H9 (cell line): ENCODE data around the gene FCHSD2. TPM values are rescaled to one million over a fixed set of nuclear protein-coding genes. Genes with fewer than 3 reads are reported as not detected.

Source experiments
- DNase-seq: peaks from one replicate; pipeline ENCODE4 v3.0.0-alpha.2; 2017
- H2AFZ ChIP-seq: one replicate; pipeline ENCODE4 v1.6.1; 2013; ENCODE audit warnings: mild to moderate bottlenecking, low read length, control low read depth, moderate library complexity
- H2AK5ac ChIP-seq: 2 replicates; pipeline ENCODE4 v1.6.1; 2013; ENCODE audit warnings: low read length, control low read depth, mixed read lengths; ENCODE audit not compliant: insufficient read length
- H2BK120ac ChIP-seq: one replicate; pipeline ENCODE4 v1.6.1; 2013; ENCODE audit warnings: low read depth, mild to moderate bottlenecking, low read length, control low read depth, inconsistent platforms; ENCODE audit not compliant: poor library complexity, severe bottlenecking
- H2BK12ac ChIP-seq: 2 replicates; pipeline ENCODE4 v1.6.1; 2013; ENCODE audit warnings: low read length, control low read depth, mixed read lengths, low read depth; ENCODE audit not compliant: insufficient read length
- H2BK15ac ChIP-seq: 2 replicates; pipeline ENCODE4 v1.6.1; 2013; ENCODE audit warnings: low read depth, low read length, control low read depth
- H2BK20ac ChIP-seq: one replicate; pipeline ENCODE4 v1.6.1; 2013; ENCODE audit warnings: low read depth, mild to moderate bottlenecking, low read length, control low read depth, inconsistent platforms; ENCODE audit not compliant: poor library complexity, severe bottlenecking
- H2BK5ac ChIP-seq: 2 replicates; pipeline ENCODE4 v1.6.1; 2013; ENCODE audit warnings: low read length, control low read depth, mixed read lengths; ENCODE audit not compliant: insufficient read length
- H3K14ac ChIP-seq: 2 replicates; pipeline ENCODE4 v1.6.1; 2013; ENCODE audit warnings: low read length, control low read depth; ENCODE audit not compliant: insufficient read depth
- H3K18ac ChIP-seq: 2 replicates; pipeline ENCODE4 v1.6.1; 2013; ENCODE audit warnings: low read depth, mild to moderate bottlenecking, mixed read lengths, low read length, control low read depth; ENCODE audit not compliant: insufficient read length
- H3K23ac ChIP-seq: 2 replicates; pipeline ENCODE4 v1.6.1; 2013; ENCODE audit warnings: low read length, control low read depth, mixed read lengths, low read depth; ENCODE audit not compliant: insufficient read length
- H3K23me2 ChIP-seq: 2 replicates; pipeline ENCODE4 v1.6.1; 2013; ENCODE audit warnings: low read depth, mild to moderate bottlenecking, mixed read lengths, low read length, control low read depth; ENCODE audit not compliant: insufficient read length, poor library complexity, severe bottlenecking
- H3K27ac ChIP-seq: 2 replicates; pipeline ENCODE4 v1.5.1; 2013; ENCODE audit warnings: low read length, control low read depth, mixed read lengths, low read depth; ENCODE audit not compliant: insufficient read length
- H3K27me3 ChIP-seq: 2 replicates; pipeline ENCODE4 v1.6.1; 2013; ENCODE audit warnings: low read length, control low read depth, inconsistent platforms; ENCODE audit not compliant: insufficient read depth
- H3K4ac ChIP-seq: 2 replicates; pipeline ENCODE4 v1.6.1; 2013; ENCODE audit warnings: low read depth, mild to moderate bottlenecking, control low read depth, inconsistent platforms, low read length, moderate library complexity
- H3K4me1 ChIP-seq: 2 replicates; pipeline ENCODE4 v1.6.1; 2013; ENCODE audit warnings: low read length, control low read depth, inconsistent platforms; ENCODE audit not compliant: insufficient read depth
- H3K4me2 ChIP-seq: 2 replicates; pipeline ENCODE4 v1.6.1; 2013; ENCODE audit warnings: low read length, control low read depth, mixed read lengths; ENCODE audit not compliant: insufficient read length, insufficient read depth
- H3K56ac ChIP-seq: 2 replicates; pipeline ENCODE4 v1.6.1; 2013; ENCODE audit warnings: low read depth, mild to moderate bottlenecking, mixed read lengths, low read length, control low read depth; ENCODE audit not compliant: insufficient read length
- H3K79me1 ChIP-seq: 2 replicates; pipeline ENCODE4 v1.6.1; 2013; ENCODE audit warnings: low read depth, mild to moderate bottlenecking, moderate library complexity, low read length, control low read depth, inconsistent platforms; ENCODE audit not compliant: insufficient read depth, poor library complexity, severe bottlenecking
- H3K79me2 ChIP-seq: 2 replicates; pipeline ENCODE4 v1.6.1; 2013; ENCODE audit warnings: low read length, control low read depth, inconsistent platforms; ENCODE audit not compliant: insufficient read depth
- H3K9ac ChIP-seq: 2 replicates; pipeline ENCODE4 v1.6.1; 2013; ENCODE audit warnings: low read length, control low read depth, mixed read lengths; ENCODE audit not compliant: insufficient read length; ENCODE audit errors: extremely low read depth
- H3K9me3 ChIP-seq: one replicate; pipeline ENCODE4 v1.6.1; 2013; ENCODE audit warnings: low read depth, low read length, inconsistent platforms; ENCODE audit not compliant: control insufficient read depth
- H3T11ph ChIP-seq: one replicate; pipeline ENCODE4 v1.6.1; 2013; ENCODE audit warnings: mild to moderate bottlenecking, low read length, control low read depth, inconsistent platforms
- H4K20me1 ChIP-seq: one replicate; pipeline ENCODE4 v1.6.1; 2013; ENCODE audit not compliant: control insufficient read depth, insufficient read length, insufficient read depth
- H4K5ac ChIP-seq: 2 replicates; pipeline ENCODE4 v1.6.1; 2013; ENCODE audit warnings: low read depth, mild to moderate bottlenecking, mixed read lengths, low read length, control low read depth; ENCODE audit not compliant: insufficient read length
- H4K8ac ChIP-seq: replicated peaks from 2 replicates; pipeline ENCODE4 v1.6.1; 2013; ENCODE audit warnings: low read length, control low read depth, mixed read lengths, low read depth; ENCODE audit not compliant: insufficient read length
- H4K91ac ChIP-seq: 2 replicates; pipeline ENCODE4 v1.6.1; 2013; ENCODE audit warnings: low read depth, mild to moderate bottlenecking, moderate library complexity, mixed read lengths, low read length, control low read depth; ENCODE audit not compliant: insufficient read length
- H3K27ac Mint-ChIP-seq, 3 experiments: 2 replicates in 2 of 3; 3 replicates in 1 of 3; pipeline ENCODE4 v1.8.0; 2020 to 2021; ENCODE audit warnings: mixed read lengths in 3 of 3, mild to moderate bottlenecking in 1 of 3, moderate library complexity in 1 of 3
- H3K27me3 Mint-ChIP-seq: 2 replicates; pipeline ENCODE4 v1.8.0; 2021; ENCODE audit warnings: low read depth, mild to moderate bottlenecking, moderate library complexity, mixed read lengths
- H3K36me3 Mint-ChIP-seq, 3 experiments: 2 replicates in 2 of 3; 3 replicates in 1 of 3; pipeline ENCODE4 v1.8.0; 2020 to 2021; ENCODE audit warnings: low read depth in 3 of 3, mixed read lengths in 3 of 3; ENCODE audit not compliant: insufficient read depth in 1 of 3
- H3K4me1 Mint-ChIP-seq, 2 experiments: 2 replicates each; pipeline ENCODE4 v1.8.0; 2020; ENCODE audit warnings: mixed read lengths in 2 of 2
- H3K4me3 Mint-ChIP-seq, 2 experiments: 2 replicates in 1 of 2; 3 replicates in 1 of 2; pipeline ENCODE4 v1.8.0; 2020 to 2021; ENCODE audit warnings: mild to moderate bottlenecking in 2 of 2, mixed read lengths in 2 of 2, moderate library complexity in 1 of 2
- H3K9me3 Mint-ChIP-seq, 2 experiments: 2 replicates in 1 of 2; 3 replicates in 1 of 2; pipeline ENCODE4 v1.8.0; 2020; ENCODE audit warnings: mild to moderate bottlenecking in 2 of 2, mixed read lengths in 2 of 2, moderate library complexity in 1 of 2
- WGBS: extraction: QIAGEN DNeasy Blood & Tissue Kit; methylation state at CpG from one replicate; pipeline ENCODE4 v1.1.7; 2013; ENCODE audit warnings: missing lambda C conversion rate, low lambda C conversion rate, mixed read lengths; ENCODE audit not compliant: insufficient read length; ENCODE audit errors: extremely low coverage; 5-methylcytosine and 5-hydroxymethylcytosine counted together
- total RNA-seq: library from RNA; stranded (reverse); gene quantifications from 2 replicates; pipeline ENCODE4 v1.2.1, GENCODE V29; 2021
- TF ChIP-seq, protein P1 (sequence below): fragments of 200-600 bp; sonication (generic); conservative IDR thresholded peaks from 3 replicates; pipeline ENCODE4 v1.8.0; 2021; ENCODE audit warnings: antibody characterized with exemption, mild to moderate bottlenecking

The FCHSD2 gene
- total RNA-seq, 1 experiment from 2014 or later = 17.8 TPM

DNA sequence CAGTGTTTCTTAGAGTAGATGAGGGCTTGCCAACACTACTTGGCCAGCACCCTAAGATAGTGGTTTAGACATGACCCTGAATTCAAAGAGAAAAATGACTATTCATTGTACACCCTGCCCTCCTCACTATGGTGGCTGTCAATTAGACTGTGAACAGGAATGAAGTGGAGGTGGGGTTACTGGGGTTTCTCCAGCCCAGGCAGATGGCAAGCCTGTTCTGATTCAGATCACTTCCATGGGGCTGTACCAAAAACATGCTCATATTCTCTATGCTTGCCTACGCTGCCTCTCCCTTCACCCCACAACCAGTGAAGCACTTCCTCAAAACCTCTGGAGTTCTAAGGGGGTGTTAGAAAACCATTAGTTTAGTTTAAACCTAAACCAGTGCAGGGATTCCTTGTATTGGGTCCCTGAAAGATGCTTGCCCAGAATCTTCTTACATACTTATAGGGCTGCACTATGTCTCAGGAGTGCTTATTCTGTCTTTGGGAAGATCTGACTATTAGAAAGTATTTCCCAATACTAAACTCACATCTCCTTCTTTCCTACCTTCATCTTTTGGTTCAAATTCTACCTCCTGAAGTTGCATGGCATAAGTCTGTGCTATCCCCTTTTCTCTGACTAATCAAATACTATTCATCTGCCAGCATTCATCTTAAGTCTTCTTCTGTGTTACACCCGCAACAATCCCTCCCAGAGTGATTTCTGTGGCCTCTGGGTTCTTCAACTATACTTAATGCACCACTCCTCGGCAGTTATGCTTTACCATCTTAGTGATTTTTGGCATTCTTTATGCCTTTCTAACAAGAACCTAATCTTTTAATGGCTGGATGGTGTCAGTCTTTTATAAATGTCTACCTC lies 256.1 kb downstream of the FCHSD2 start:
- no peaks in the 10 kb centered on the region for H3K27me3 Mint-ChIP-seq
- no peak for DNase-seq
- no peaks in the 10 kb centered on the region for H3K9me3 Mint-ChIP-seq
- H3K27me3 ChIP-seq = no peaks in the 10 kb centered on the region
- H3K4me1 ChIP-seq = no peaks in the 10 kb centered on the region
- H2BK20ac ChIP-seq = no peak overlapping the region
- H3K9ac ChIP-seq = no peak overlapping the region
- H3K56ac ChIP-seq = no peak overlapping the region
- H3K23me2 ChIP-seq = no peaks in the 10 kb centered on the region
- H2BK120ac ChIP-seq = no peak overlapping the region
- no peaks in the 10 kb centered on the region for H3K9me3 ChIP-seq
- no peak overlapping the region for H4K5ac ChIP-seq
- no peak overlapping the region for H2AFZ ChIP-seq
- H2BK5ac ChIP-seq = no peak overlapping the region
- TF ChIP-seq, protein P1, sequence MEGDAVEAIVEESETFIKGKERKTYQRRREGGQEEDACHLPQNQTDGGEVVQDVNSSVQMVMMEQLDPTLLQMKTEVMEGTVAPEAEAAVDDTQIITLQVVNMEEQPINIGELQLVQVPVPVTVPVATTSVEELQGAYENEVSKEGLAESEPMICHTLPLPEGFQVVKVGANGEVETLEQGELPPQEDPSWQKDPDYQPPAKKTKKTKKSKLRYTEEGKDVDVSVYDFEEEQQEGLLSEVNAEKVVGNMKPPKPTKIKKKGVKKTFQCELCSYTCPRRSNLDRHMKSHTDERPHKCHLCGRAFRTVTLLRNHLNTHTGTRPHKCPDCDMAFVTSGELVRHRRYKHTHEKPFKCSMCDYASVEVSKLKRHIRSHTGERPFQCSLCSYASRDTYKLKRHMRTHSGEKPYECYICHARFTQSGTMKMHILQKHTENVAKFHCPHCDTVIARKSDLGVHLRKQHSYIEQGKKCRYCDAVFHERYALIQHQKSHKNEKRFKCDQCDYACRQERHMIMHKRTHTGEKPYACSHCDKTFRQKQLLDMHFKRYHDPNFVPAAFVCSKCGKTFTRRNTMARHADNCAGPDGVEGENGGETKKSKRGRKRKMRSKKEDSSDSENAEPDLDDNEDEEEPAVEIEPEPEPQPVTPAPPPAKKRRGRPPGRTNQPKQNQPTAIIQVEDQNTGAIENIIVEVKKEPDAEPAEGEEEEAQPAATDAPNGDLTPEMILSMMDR = no peak
- no peak overlapping the region for H3K23ac ChIP-seq
- H3K79me1 ChIP-seq = no peaks in the 10 kb centered on the region
- no peaks in the 10 kb centered on the region for H3K79me2 ChIP-seq
- H2AK5ac ChIP-seq = no peak overlapping the region
- no peak overlapping the region for H3K18ac ChIP-seq
- H4K20me1 ChIP-seq = no peaks in the 10 kb centered on the region
- H3K36me3 Mint-ChIP-seq = peaks cover 0 to 2% (median 0%) of the 10 kb centered on the region in 3 experiments; a peak in 2 of 7 replicates
- no peak overlapping the region for H3K4me3 Mint-ChIP-seq
- no peak overlapping the region for H3K27ac ChIP-seq
- H2BK12ac ChIP-seq = no peak overlapping the region
- H4K8ac ChIP-seq = no peak overlapping the region
- no peak overlapping the region for H3T11ph ChIP-seq
- H3K4me2 ChIP-seq = no peak overlapping the region
- WGBS = no CpG with 5 or more reads among the region's 3 CpGs
- no peak overlapping the region for H2BK15ac ChIP-seq
- no peak overlapping the region for H3K14ac ChIP-seq
- H4K91ac ChIP-seq = no peak overlapping the region
- no peak overlapping the region for H3K27ac Mint-ChIP-seq
- no peak overlapping the region for H3K4ac ChIP-seq
- no peaks in the 10 kb centered on the region for H3K4me1 Mint-ChIP-seq
